GM23338 (cell line): ENCODE data around the gene CDK17. TPM values are rescaled to one million over a fixed set of nuclear protein-coding genes. Genes with fewer than 3 reads are reported as not detected.

Source experiments
- ATAC-seq: fragments of 200-7000 bp; cut with Tn5 transposase; 3 replicates; pipeline ENCODE4 v1.9.1; 2020
- DNase-seq: peaks from one replicate; pipeline ENCODE4 v3.0.0-alpha.2; 2015; ENCODE audit warnings: low spot score
- H2AFZ ChIP-seq: fragments of 200-600 bp; sonication (generic); 2 replicates; pipeline ENCODE4 v1.8.0; 2016; ENCODE audit warnings: antibody characterized with exemption, mild to moderate bottlenecking, moderate library complexity
- H3F3A ChIP-seq: fragments of 200-600 bp; sonication (generic); replicated peaks from 2 replicates; pipeline ENCODE4 v1.8.0; 2017; ENCODE audit warnings: antibody characterized with exemption, mixed run types, low read depth
- H3K27ac ChIP-seq: fragments of 200-600 bp; sonication (generic); 2 replicates; pipeline ENCODE4 v1.6.1; 2016; ENCODE audit warnings: low read depth
- H3K27me3 ChIP-seq: fragments of 200-600 bp; sonication (generic); 2 replicates; pipeline ENCODE4 v1.8.0; 2016; ENCODE audit warnings: mild to moderate bottlenecking, mixed run types, moderate library complexity; ENCODE audit not compliant: insufficient read depth
- H3K36me3 ChIP-seq: fragments of 200-600 bp; sonication (generic); 2 replicates; pipeline ENCODE4 v1.8.0; 2016; ENCODE audit warnings: mild to moderate bottlenecking; ENCODE audit not compliant: insufficient read depth
- H3K4me1 ChIP-seq: fragments of 200-600 bp; sonication (generic); 2 replicates; pipeline ENCODE4 v1.8.0; 2016; ENCODE audit warnings: mild to moderate bottlenecking, moderate library complexity; ENCODE audit not compliant: insufficient read depth
- H3K4me2 ChIP-seq: fragments of 200-600 bp; sonication (generic); 2 replicates; pipeline ENCODE4 v1.7.1; 2017; ENCODE audit warnings: mixed run types
- H3K4me3 ChIP-seq: fragments of 200-600 bp; sonication (generic); 2 replicates; pipeline ENCODE4 v1.6.1; 2016; ENCODE audit warnings: mixed run types
- H3K79me2 ChIP-seq: fragments of 200-600 bp; sonication (generic); replicated peaks from 2 replicates; pipeline ENCODE4 v1.8.0; 2017; ENCODE audit warnings: mild to moderate bottlenecking; ENCODE audit not compliant: insufficient read depth
- H3K9me2 ChIP-seq: fragments of 200-600 bp; sonication (generic); 2 replicates; pipeline ENCODE4 v1.8.0; 2017; ENCODE audit not compliant: insufficient read depth
- H4K20me1 ChIP-seq: fragments of 200-600 bp; sonication (generic); replicated peaks from 2 replicates; pipeline ENCODE4 v1.8.0; 2017; ENCODE audit warnings: mild to moderate bottlenecking; ENCODE audit not compliant: insufficient read depth
- H3K27ac Mint-ChIP-seq: 2 replicates; pipeline ENCODE4 v1.8.0; 2020; ENCODE audit warnings: inconsistent platforms, mild to moderate bottlenecking, moderate library complexity, mixed read lengths
- H3K27me3 Mint-ChIP-seq: 3 replicates; pipeline ENCODE4 v1.8.0; 2022; ENCODE audit warnings: low read depth, mild to moderate bottlenecking, moderate library complexity, mixed read lengths, inconsistent platforms; ENCODE audit not compliant: insufficient read depth, poor library complexity
- H3K36me3 Mint-ChIP-seq: 3 replicates; pipeline ENCODE4 v1.8.0; 2021; ENCODE audit warnings: low read depth, mild to moderate bottlenecking, inconsistent platforms, moderate library complexity, mixed read lengths
- H3K4me1 Mint-ChIP-seq: 3 replicates; pipeline ENCODE4 v1.8.0; 2020; ENCODE audit warnings: mild to moderate bottlenecking, inconsistent platforms, mixed read lengths
- H3K4me3 Mint-ChIP-seq: 3 replicates; pipeline ENCODE4 v1.8.0; 2021; ENCODE audit warnings: moderate library complexity, mild to moderate bottlenecking, inconsistent platforms, mixed read lengths
- H3K9me3 Mint-ChIP-seq: 3 replicates; pipeline ENCODE4 v1.8.0; 2020; ENCODE audit warnings: moderate library complexity, mild to moderate bottlenecking, inconsistent platforms, mixed read lengths
- CTCF ChIP-seq, 2 experiments: fragments of 200-600 bp in 1 of 2; sonication (generic) in 1 of 2; conservative IDR thresholded peaks; 2 replicates each; pipeline versions ENCODE4 v1.5.1 to v1.6.1; 2016 to 2017; ENCODE audit warnings: antibody characterized with exemption in 2 of 2, low read depth in 2 of 2, mild to moderate bottlenecking in 2 of 2, moderate library complexity in 1 of 2
- EZH2 ChIP-seq: fragments of 200-600 bp; sonication (generic); IDR thresholded peaks from one replicate; pipeline ENCODE4 v1.8.0; 2017; ENCODE audit warnings: antibody characterized with exemption, mild to moderate bottlenecking, low read depth; ENCODE audit not compliant: unreplicated experiment
- POLR2AphosphoS5 ChIP-seq: IDR thresholded peaks from 2 replicates; pipeline ENCODE4 v1.6.1; 2016; ENCODE audit warnings: antibody characterized with exemption, low read depth
- REST ChIP-seq: IDR thresholded peaks from one replicate; pipeline ENCODE4 v1.6.1; 2018; ENCODE audit warnings: antibody characterized with exemption; ENCODE audit not compliant: unreplicated experiment
- STAT1 ChIP-seq: IDR thresholded peaks from one replicate; pipeline ENCODE4 v1.6.1; 2016; ENCODE audit warnings: antibody characterized with exemption; ENCODE audit not compliant: unreplicated experiment
- ZNF114 ChIP-seq: fragments of 250-450 bp; sonication (Bioruptor Pico); IDR thresholded peaks from 2 replicates; pipeline ENCODE4 v1.5.0; 2020; ENCODE audit warnings: mild to moderate bottlenecking, moderate library complexity
- ZNF462 ChIP-seq: fragments of 250-450 bp; sonication (Bioruptor Pico); IDR thresholded peaks from 2 replicates; pipeline ENCODE4 v1.5.0; 2020; ENCODE audit warnings: mild to moderate bottlenecking, moderate library complexity
- polyA plus RNA-seq: library from polyadenylated mRNA; unstranded; fragments of >200 nt; fragmentation: Nextera tagmentation; extraction: Ambion mirVana; gene quantifications from 2 replicates; pipeline ENCODE4 v1.2.1, GENCODE V29; 2016
- total RNA-seq: library from RNA; depleted of rRNA; stranded (reverse); fragments of >200 nt; shearing (Covaris generic); gene quantifications from 2 replicates; pipeline ENCODE4 v1.2.3, GENCODE V29; 2014
- TF ChIP-seq, protein P1 (sequence below): IDR thresholded peaks from 2 replicates; pipeline ENCODE4 v1.6.1; 2016; ENCODE audit warnings: antibody characterized with exemption

The CDK17 gene
- total and polyA plus RNA-seq, 2 experiments from 2014 or later: 7.6 to 34.2 TPM

GRCh38 chr12:96323906-96324305, 76.3 kb downstream of the CDK17 start (continued):
- TF ChIP-seq STAT1: no peak
- TF ChIP-seq REST: no peak
- TF ChIP-seq, protein P1, sequence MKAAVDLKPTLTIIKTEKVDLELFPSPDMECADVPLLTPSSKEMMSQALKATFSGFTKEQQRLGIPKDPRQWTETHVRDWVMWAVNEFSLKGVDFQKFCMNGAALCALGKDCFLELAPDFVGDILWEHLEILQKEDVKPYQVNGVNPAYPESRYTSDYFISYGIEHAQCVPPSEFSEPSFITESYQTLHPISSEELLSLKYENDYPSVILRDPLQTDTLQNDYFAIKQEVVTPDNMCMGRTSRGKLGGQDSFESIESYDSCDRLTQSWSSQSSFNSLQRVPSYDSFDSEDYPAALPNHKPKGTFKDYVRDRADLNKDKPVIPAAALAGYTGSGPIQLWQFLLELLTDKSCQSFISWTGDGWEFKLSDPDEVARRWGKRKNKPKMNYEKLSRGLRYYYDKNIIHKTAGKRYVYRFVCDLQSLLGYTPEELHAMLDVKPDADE: no peak
- TF ChIP-seq POLR2AphosphoS5: no peak

GRCh38 chr12:96322720-96323119, 77.5 kb downstream of the CDK17 start:
- peaks cover 19% of the 10 kb centered on the region for H3K4me1 ChIP-seq
- H3K27me3 Mint-ChIP-seq: no peaks in the 10 kb centered on the region
- no peak overlapping the region for H2AFZ ChIP-seq
- no peaks in the 10 kb centered on the region for H4K20me1 ChIP-seq
- no peak overlapping the region for H3K27ac ChIP-seq
- ATAC-seq (no peak), DNase-seq (no peak)
- H3F3A ChIP-seq: no peaks in the 10 kb centered on the region
- no peak overlapping the region for H3K4me3 ChIP-seq
- H3K36me3 ChIP-seq: no peaks in the 10 kb centered on the region; the same call in none of the 2 replicates
- peaks cover 12% of the 10 kb centered on the region; the same call in 2 of the 3 replicates for H3K9me3 Mint-ChIP-seq
- peaks cover 25% of the 10 kb centered on the region for H3K36me3 Mint-ChIP-seq
- H3K4me3 Mint-ChIP-seq: no peak overlapping the region
- no peak overlapping the region for H3K27ac Mint-ChIP-seq
- no peak overlapping the region for H3K4me2 ChIP-seq
- H3K9me2 ChIP-seq: no peaks in the 10 kb centered on the region
- no peaks in the 10 kb centered on the region; the same call in 1 of the 2 replicates for H3K79me2 ChIP-seq
- no peaks in the 10 kb centered on the region for H3K27me3 ChIP-seq
- H3K4me1 Mint-ChIP-seq: peaks cover 9% of the 10 kb centered on the region; the same call in 2 of the 3 replicates
- TF ChIP-seq REST (no peak), CTCF (conservative IDR thresholded peaks at IDR 0.05; ENCODE audit: low read depth in 2 of 2) (no peak), ZNF462 (CRISPR knock-in tag) (no peak), EZH2 (no peak), STAT1 (no peak), ZNF114 (CRISPR knock-in tag) (no peak), POLR2AphosphoS5 (no peak)
